HG02763 (cell line): ENCODE data around the gene RPS6KA4.
"Not testable (repeated sequence)": the region's sequence is repeated elsewhere in the genome, so short reads cannot be mapped to it uniquely, and the experiment has no call there.

Source experiments
- ATAC-seq: cut with Tn5 transposase; IDR thresholded peaks from one replicate; pipeline ENCODE4 v1.9.1; 2021; ENCODE audit warnings: mild to moderate bottlenecking, moderate library complexity; ENCODE audit not compliant: unreplicated experiment

Gene RPS6KA4

GRCh38 chr11:64358907-64359711, at the start of gene RPS6KA4:
Gene RPS6KA4, plus strand, starts transcription at chr11:64359162. Its CDS starts 74 bp downstream, at chr11:64359236.
- no peak for ATAC-seq

- no peak for ATAC-seq
Observed at GRCh38 chr11:64312947-64313346, 46.0 kb upstream of the RPS6KA4 start.

- no peak for ATAC-seq
Observed at GRCh38 chr11:64313491-64314145, 45.3 kb upstream of the RPS6KA4 start.

DNA sequence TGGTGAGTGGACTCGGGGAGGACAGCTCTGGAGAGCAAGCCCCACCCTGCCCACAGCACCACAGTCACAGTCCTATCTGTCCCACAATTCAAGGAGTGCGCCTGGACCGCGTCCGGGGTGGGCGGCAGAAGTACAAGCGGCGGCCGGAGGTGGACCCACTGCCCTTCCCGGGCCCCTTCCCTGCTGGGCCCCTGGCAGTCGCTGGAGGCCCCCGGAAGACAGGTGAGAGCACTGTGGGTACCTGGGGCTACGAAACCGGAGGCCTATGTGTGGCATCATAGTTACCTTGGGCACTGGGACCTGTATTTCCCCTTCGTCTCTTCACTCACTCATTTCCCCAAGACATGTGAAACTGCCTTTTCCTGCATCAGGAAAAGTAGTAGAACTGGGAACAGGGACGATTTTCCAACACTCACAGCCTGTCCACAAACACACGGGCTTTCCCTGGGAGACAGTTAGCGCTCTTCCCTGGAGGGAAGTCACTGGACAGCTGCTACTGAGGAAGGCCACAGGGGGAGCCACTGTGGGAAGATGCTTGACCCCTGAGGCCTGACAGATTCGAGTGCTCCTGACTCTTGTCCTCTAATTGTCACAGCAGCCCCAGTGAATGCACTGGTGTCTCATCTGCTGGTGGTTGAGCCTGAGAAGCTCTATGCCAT, 44.7 kb upstream of the RPS6KA4 start:
- no peak for ATAC-seq

DNA sequence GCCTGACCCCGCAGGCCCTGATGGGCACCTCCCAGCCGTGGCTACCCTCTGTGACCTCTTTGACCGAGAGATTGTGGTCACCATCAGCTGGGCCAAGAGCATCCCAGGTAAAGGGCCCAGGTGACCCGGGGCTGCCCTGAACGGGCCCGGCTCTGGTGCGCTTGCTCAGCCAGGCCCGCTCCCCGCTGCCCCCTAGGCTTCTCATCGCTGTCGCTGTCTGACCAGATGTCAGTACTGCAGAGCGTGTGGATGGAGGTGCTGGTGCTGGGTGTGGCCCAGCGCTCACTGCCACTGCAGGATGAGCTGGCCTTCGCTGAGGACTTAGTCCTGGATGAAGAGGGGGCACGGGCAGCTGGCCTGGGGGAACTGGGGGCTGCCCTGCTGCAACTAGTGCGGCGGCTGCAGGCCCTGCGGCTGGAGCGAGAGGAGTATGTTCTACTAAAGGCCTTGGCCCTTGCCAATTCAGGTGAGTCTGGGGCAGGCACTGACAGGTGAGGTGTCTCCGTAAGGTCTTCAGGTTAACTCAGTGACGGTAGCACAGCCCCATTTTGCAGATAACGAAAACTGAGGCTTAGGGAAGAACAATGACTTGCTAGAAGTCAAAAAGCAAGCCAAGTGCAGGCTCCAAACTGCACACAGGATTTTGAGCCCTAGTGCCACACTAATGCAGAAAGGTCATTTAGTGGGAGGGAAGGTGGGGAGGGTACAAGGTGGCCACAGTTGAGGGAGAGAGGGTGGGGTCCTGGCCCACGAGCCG, 44.0 kb upstream of the RPS6KA4 start:
- ATAC-seq, result no peak

GRCh38 chr11:64315667-64316526, 43.1 kb upstream of the RPS6KA4 start:
- not testable (repeated sequence) for ATAC-seq

DNA sequence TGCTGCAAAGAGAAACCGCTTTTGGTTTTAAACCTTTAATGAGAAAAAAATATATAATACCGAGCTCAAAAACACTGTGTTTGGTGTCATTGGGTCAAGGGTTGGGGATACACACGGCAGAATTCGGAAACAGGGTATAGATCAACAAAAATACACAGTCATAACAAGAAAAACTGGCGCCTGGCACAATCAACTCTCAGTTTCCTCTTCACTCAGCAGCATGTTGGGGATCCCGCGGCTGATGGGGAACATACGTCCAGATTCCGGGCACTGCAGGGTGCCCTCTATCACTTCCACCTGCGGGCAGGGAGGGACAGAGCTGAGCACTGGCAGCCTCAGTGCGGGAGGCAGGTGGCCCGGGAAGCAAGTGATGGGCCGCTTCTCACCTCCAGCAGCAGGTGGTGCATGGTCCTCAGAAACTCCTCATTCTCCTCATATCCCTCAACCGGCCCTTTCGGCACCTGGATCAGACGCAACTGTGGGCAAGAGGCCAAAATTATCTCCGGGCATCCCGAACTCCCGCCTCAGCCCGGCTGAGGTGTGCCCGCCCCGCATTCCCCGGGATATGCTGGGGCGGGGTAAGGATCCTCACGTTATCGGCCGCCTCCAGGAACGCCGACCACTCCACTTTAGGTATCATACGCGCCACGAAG, 42.2 kb upstream of the RPS6KA4 start:
- no peak for ATAC-seq

DNA sequence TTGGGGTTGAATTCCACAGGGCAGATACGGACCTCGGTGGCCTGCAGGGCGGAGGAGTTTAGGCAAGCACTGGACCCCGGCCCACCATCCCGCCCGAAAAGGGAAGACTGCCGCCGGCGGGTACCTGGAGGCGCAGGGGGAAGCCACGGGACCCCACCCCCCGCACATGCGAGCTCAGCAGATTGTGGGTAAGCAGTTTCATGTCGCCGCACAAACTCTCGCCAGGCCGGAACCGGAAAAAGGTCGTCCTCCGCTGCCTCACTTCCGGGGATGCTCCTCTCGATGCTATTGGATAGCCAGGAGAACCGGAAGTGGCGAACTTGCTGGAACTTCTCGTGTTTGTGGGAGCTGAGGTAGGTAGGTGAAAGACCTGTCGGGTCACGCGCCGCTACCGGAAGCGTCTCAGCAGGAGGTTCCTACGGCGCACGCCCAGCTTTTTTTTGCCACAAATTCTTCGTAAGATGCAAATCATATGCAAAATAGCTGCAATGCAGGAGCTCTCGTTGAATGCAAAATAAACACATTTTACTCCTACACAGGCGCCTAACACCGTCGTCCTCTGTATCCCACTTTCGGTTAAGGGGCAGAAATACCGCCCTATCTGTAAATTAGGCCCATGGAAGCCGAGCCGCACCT, 41.5 kb upstream of the RPS6KA4 start, which contains the start of gene TRMT112:
TRMT112 (minus strand) TSS at position 235 of the 636 bp plus-strand sequence; CDS start at position 202, 33 bp downstream.
- peak; percentile 68 for ATAC-seq

GRCh38 chr11:64317961-64318765, 40.8 kb upstream of the RPS6KA4 start, which contains the start of gene PRDX5:
Gene PRDX5, plus strand, starts transcription at chr11:64318121. Its CDS starts 95 bp downstream, at chr11:64318216.
- peak; percentile 79 for ATAC-seq

DNA sequence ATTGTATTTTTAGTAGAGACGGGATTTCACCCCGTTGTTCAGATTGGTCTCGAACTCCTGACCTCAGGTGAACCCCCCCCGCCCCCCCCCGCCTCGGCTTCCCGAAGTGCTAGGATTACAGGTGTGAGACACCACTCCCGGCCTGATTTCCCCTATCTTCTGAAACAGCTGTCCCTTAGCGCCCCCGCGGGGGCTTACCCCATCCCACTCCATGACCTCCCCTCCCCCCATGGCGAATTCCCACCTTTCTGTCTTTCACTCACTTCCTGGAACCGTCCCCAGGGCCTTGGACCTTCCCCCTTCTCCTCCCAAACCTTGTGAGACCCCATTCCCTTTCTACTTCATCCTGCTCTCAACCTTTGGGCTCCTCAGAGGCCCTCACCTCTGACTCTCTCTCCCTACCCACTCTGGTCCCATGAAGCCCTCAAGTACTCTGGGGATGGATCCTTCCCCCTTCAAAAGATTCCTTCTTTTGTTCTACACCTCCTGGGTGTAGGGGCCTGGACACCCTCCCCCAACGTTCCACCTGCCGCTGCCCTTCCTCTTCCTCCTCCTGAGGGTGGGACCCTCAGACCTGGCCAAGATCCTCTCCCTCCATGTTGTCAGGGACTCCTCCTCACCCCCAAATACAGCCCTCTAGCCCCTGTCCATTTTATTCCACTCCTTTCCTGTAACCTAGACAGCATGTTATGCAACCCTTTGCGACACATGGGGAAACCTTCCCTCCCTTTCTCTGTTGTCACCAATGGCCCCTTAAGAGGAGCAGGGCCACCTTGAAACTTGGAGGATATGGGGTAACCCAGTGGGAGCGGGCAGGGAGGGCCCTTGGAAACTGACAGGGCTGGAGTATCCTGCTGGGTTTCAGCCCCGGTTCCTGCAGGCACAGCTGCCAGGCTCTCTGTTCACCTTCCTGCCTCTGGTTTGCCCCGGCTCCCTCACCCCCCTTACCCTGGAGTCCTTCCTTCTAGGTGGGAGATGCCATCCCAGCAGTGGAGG, 39.9 kb upstream of the RPS6KA4 start:
- ATAC-seq, result no peak

DNA sequence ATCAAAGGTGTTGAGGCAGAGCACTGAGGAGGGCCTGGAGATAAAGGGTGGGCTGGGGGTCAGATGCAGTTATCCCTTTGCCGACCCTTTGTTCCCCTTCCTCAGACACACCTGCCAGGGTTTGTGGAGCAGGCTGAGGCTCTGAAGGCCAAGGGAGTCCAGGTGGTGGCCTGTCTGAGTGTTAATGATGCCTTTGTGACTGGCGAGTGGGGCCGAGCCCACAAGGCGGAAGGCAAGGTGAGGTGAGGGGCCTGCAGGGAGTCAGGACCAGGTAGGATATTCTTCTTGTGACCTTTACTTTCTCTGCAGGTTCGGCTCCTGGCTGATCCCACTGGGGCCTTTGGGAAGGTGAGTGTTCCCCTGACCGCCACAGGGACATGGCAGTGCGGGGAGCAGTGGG, 38.4 kb upstream of the RPS6KA4 start:
- ATAC-seq, result no peak

DNA sequence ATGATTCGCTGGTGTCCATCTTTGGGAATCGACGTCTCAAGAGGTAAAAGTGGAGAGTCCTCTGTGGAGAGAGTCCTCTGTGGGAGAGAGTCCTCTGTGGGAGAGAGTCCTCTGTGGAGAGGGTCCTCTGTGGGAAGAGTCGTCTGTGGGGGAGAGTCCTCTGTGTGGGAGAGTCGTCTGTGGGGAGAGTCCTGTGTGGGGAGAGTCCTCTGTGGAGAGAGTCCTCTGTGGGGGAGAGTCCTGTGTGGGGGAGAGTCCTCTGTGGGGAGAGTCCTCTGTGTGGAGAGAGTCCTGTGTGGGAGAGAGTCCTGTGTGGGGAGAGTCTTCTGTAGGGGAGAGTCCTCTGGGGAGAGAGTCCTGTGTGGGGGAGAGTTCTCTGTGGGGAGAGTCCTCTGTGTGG, 37.9 kb upstream of the RPS6KA4 start:
- ATAC-seq, result no peak

DNA sequence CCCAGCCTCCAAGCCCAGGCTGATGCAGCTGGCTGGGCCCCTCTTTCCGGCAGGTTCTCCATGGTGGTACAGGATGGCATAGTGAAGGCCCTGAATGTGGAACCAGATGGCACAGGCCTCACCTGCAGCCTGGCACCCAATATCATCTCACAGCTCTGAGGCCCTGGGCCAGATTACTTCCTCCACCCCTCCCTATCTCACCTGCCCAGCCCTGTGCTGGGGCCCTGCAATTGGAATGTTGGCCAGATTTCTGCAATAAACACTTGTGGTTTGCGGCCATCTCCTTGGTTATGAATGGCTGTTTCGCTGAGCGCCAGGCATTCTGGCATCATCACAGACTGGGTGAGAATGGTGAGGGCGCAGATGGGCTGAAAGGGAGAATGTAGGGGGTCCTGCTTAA, 37.4 kb upstream of the RPS6KA4 start:
- ATAC-seq, result no peak

GRCh38 chr11:64322925-64323260, 36.1 kb upstream of the RPS6KA4 start:
- ATAC-seq, result no peak

DNA sequence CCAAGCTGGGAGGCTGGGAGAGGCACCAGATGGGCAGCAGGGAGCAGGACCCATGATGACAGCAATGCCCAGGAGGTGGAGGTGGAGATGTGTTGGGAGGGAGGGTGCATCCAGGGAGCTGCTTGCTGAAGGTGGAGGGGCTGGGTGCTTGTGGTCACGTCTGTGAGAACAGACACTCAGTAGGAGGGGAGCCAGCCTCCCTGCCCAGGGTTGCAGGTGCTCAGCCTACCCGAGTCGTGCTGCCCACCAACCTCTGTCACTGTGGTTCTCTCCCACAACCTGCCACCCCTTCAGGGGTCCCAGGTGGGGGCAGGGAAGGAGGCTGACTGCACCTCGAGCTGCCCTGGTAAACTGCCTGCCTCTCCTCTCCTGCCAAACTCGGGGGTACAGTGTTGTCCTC, 35.6 kb upstream of the RPS6KA4 start:
- ATAC-seq, result no peak

DNA sequence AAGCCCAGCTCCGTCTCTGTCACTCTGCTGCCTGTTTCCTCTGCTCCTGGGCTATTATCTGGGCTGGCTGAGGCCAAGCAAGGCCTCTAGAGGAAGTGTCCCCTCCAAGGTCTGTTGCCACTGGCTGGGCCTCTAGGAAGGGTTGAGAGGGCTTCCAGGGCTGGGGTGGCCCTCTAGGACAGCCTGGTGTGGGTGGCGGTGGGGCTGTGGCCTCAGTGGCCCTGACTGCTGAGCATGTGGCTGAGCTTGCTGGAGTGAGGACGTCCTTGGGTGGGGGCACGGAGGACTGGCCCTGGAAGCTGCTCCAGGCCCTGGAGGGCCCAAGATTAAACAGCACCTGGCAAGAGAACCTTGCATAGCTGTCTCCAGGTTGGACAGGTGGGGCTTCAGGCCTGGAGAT, 35.0 kb upstream of the RPS6KA4 start:
- not testable (repeated sequence) for ATAC-seq
